Stimulated activated CD4-positive, alpha-beta T cell treated with anti-CD3 and anti-CD28 coated beads, Interleukin-1b, Interleukin-23, amount 100 ng/mL, for 4 hours (primary cell): ENCODE results near the gene ZNF736.
A peak's percentile ranks its signal among the peaks of the same experiment; 100 is the strongest.
"Not testable (repeated sequence)": the region's sequence is repeated elsewhere in the genome, so short reads cannot be mapped to it uniquely, and the experiment has no call there.

Experiments
- DNase-seq, 2 donors: peaks; one replicate each; pipeline ENCODE4 v3.0.0-alpha.2; 2020; ENCODE audit warnings: low read depth in 2 of 2

Gene ZNF736

DNA sequence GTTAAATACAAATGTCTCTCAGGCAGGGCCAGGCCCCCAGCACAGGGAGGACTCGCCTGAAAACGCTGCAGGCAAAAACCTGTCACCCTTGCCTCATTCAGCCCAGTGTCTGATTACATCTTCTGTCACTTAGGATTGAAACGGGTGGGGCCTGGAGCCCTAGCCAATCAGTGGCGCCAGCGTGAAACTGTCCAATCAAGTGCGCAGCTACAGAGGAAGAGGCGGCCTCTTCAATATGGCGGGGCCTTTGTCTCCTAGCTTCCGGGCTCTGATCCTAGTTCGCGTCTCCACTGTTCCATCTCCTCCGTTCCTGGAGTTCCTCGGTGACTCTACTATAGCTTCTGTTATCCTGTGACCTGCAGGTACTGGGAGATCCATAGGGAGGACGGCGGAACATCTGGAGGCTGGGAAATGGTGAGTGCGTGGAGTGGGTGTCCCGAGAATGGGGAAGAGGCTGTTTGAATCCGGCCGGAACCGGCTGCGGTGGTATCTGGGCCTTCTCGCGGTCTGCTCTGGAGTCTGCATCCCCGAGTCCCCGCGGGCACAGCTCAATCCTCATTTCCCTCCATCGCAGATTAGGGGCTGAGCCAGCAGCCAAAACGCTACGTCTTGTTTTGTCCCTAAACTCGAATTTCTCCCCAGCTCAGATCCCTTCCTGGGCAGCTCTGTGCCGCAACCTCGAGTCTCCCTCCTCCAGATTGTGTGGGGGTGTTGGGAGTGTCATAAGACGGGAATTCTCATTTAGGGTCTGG is at the start of gene ZNF736:
ZNF736 (plus strand) TSS at position 222 of the 752 bp plus-strand sequence; CDS start at position 412, 190 bp downstream.
- peak; percentile 70 to 77 for DNase-seq

DNA sequence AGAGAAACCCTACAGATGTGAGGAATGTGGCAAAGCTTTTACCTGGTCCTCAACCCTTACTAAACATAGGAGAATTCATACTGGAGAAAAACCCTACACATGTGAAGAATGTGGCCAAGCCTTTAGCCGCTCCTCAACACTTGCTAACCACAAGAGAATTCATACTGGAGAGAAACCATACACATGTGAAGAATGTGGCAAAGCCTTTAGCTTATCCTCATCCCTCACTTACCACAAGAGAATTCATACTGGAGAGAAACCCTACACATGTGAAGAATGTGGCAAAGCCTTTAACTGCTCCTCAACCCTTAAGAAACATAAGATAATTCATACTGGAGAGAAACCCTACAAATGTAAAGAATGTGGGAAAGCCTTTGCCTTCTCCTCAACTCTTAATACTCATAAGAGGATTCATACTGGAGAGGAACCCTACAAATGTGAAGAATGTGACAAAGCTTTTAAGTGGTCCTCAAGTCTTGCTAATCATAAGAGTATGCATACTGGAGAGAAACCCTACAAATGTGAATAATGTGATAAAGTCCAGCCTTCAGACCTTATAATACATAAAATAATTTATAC is 47.3 kb upstream of the ZNF736 start:
- no peak for DNase-seq

- no peak for DNase-seq
Observed at GRCh38 chr7:64277630-64278029, 36.1 kb upstream of the ZNF736 start.

GRCh38 chr7:64294701-64295420 is 18.9 kb upstream of the ZNF736 start:
- no peak for DNase-seq

- DNase-seq, result not testable (repeated sequence)
Observed at GRCh38 chr7:64297418-64297817, 16.3 kb upstream of the ZNF736 start.

- DNase-seq, result no peak
Observed at GRCh38 chr7:64300641-64301405, 12.9 kb upstream of the ZNF736 start.

- peak; percentile 84 to 85 for DNase-seq
Observed at GRCh38 chr7:64307254-64308015, 6.3 kb upstream of the ZNF736 start.

DNA sequence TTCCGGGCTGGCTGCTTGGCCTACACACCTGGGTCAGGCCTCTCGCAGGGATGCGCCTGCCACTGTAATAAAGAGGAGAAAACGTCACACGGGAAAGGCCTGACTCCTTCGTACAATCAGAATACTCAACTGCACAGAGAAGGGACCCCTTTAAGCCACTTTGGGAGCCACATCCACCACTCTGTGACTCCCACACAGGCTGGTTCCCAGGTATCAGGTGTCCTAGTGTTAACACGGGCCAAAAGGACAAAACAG is 5.8 kb upstream of the ZNF736 start:
- DNase-seq, result no peak

- no peak for DNase-seq
Observed at GRCh38 chr7:64310426-64310825, 3.3 kb upstream of the ZNF736 start.

GRCh38 chr7:64312826-64313225 is 935 bp upstream of the ZNF736 start:
- DNase-seq, result no peak

DNA sequence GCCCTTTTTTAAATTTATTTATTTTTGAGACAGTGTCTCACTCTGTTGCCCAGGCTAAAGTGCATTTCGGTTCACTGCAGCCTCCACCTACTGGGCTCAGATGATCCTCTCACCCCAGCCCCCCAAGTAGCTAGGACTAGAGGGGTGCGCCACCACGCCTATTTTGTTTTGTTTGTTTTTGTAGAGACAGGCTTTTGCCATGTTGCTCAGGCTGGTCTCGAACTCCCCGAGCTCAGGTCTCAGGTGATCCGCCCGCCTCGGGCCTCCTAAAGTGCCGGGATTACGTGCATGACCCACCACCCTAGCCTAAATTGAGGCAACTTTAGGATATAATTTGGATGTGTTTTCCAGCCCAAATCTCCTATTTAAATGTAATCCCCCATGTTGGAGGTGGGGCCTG is 805 bp downstream of the ZNF736 start:
- DNase-seq, result no peak

- DNase-seq, result not testable (repeated sequence)
Observed at GRCh38 chr7:64316031-64316742, 2.4 kb downstream of the ZNF736 start.

DNA sequence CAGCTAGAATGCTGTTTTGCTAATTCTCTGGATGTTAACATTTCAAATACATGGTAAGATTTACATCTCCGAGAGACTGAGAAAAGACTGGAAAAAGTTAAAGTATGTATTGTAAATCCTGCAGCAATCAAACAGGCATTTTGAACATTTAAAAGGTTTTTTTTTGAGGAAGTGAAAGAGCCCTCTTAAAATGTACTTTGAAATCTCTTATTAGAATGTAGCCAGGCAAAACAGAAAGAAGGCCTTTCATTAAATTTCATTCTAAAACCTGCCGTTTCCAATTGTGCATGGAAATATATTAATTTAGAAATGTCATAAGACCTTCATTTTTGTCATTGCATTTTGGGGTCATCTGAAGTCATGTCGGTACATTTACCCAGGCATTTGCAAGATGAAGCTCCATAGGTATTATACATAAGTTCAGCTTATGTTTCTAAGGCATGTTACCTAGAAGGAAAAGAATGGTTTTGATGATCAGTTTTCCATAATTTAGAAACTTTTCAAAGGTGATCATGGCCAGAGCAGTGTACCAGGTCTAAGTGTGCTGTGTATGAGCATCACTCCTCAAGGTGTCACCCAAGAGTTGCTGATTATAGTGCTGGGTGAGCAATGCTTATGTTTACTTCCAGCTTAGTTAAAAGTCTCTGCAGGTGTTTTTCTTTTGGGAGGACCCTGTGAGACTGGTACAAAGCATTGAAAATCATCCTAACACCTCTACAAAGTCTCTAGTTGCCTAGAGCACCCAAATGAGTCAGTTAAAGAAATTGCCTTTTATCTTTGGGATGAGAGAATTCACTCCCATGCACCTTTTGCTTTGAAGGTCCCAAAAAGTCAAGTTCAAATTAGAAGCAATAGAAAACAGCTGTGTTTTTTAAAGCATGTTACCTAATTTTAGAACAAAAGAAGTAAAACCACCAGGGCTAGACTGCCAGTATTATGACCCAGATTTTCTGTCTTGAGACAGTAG is 7.1 kb downstream of the ZNF736 start:
- no peak for DNase-seq

DNA sequence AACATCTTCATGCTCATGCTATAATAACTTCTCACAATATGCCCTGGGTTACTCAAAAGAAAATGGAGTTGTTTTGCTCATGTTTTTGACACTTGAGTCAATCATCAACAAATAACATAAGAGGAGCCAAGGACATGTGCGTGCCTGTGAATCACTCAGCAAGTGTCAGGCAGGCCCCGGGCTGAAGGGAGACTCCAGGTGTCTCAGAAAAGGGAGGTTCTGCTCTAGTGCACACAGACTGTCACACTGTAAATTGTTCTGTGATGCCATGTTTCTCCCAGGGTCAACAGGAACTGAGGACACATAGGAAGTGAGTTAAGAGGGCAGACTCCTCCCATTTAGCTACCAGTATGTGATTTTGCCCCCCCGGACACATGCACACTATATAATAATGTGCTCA is 10.4 kb downstream of the ZNF736 start:
- DNase-seq, result not testable (repeated sequence)

DNA sequence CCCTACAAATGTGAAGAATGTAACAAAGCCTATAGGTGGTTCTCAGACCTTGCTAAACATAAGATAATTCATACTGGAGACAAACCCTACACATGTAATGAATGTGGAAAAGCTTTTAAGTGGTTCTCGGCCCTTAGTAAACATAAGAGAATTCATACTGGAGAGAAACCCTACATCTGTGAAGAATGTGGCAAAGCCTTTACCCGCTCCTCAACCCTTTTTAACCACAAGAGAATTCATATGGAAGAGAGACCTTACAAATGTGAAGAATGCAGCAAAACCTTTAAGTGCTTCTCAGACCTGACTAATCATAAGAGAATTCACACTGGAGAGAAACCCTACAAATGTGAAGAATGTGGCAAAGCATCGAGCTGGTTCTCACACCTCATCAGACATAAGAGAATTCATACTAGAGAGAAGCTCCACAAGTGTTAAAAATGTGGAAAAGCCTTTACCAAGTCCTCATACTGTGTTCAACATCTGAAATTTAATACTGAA is 35.0 kb downstream of the ZNF736 start:
- DNase-seq, result not testable (repeated sequence)

GRCh38 chr7:64359543-64359942 is 45.8 kb downstream of the ZNF736 start:
- no peak for DNase-seq

GRCh38 chr7:64371116-64371515 is 57.4 kb downstream of the ZNF736 start:
- DNase-seq, result no peak

- no peak for DNase-seq
Observed at GRCh38 chr7:64373017-64373416, 59.3 kb downstream of the ZNF736 start.

- no peak for DNase-seq
Observed at GRCh38 chr7:64400401-64400800, 86.6 kb downstream of the ZNF736 start.
